ENCODE measurements around the gene KRTAP5-11.
"Not testable (repeated sequence)": the region's sequence is repeated elsewhere in the genome, so short reads cannot be mapped to it uniquely, and the experiment has no call there.

Gene KRTAP5-11

GRCh38 chr11:71589546-71589920, 6.9 kb upstream of the KRTAP5-11 start:
- POLR2A ChIA-PET; DNase-seq (ENCODE audit: low read depth, low spot score); H3K4me3 ChIP-seq (ENCODE audit: low read depth, low read length): not testable (repeated sequence)
- CTCF ChIA-PET, result interaction anchor here (1.1 kb wide), 1 partner anchor 9 kb away, joined by 6 read pairs; no protein-coding TSS in a partner anchor

GRCh38 chr11:71588822-71589545, 6.3 kb upstream of the KRTAP5-11 start:
- POLR2A ChIA-PET; DNase-seq (ENCODE audit: low read depth, low spot score); H3K4me3 ChIP-seq (ENCODE audit: low read depth, low read length): not testable (repeated sequence)
- CTCF ChIA-PET, result interaction anchor here (1.1 kb wide), 1 partner anchor 9 kb away, joined by 6 read pairs; no protein-coding TSS in a partner anchor

- POLR2A ChIA-PET; DNase-seq (ENCODE audit: low read depth, low spot score); CTCF ChIA-PET; H3K4me3 ChIP-seq (ENCODE audit: low read depth, low read length): not testable (repeated sequence)
Observed at GRCh38 chr11:71588314-71588713, 5.6 kb upstream of the KRTAP5-11 start.

DNA sequence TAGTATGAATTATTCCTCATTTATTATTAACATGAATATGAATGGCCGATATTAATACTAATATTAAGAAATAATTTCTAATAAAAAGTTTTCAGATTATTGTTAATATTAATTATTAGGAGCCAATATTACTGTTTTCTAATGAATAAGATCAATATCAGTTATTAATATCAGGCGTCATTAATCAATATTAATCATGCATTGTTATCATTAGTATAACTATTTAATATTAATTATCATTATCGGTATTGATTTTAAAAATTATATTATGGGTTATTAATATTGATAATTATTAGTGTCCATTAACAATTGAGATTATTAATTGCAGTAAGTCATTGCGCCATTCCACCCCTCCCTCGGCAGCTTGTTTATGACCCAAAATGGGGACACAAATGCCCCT, 3.0 kb upstream of the KRTAP5-11 start:
- H3K4me3 ChIP-seq (ENCODE audit: low read depth, low read length); DNase-seq (ENCODE audit: low read depth, low spot score); POLR2A ChIA-PET; CTCF ChIA-PET: not testable (repeated sequence)

- POLR2A ChIA-PET; CTCF ChIA-PET; DNase-seq (ENCODE audit: low read depth, low spot score); H3K4me3 ChIP-seq (ENCODE audit: low read depth, low read length): not testable (repeated sequence)
Observed at GRCh38 chr11:71582969-71583368, 294 bp upstream of the KRTAP5-11 start.

DNA sequence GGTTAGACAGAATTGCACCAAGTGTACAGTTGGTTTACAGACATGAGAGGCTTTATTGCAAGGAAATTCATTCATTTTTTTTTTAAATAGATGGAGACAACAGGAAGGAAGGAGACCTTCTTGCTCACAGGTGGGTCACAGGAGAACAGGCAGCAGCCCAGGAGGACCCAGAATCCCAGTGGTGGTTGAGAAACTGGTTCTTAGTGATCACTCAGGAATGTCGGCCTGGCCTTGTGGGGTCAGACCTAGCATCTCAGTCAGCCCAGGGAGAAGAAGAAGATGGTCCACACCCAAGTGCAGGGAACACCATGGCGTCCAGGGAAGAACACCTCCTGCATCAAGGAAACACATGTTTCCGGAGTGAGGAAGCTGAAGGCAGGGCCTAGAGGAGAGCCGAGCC, 849 bp downstream of the KRTAP5-11 start:
- DNase-seq (ENCODE audit: low read depth, low spot score), result no peak
- no peak overlapping the region for H3K4me3 ChIP-seq (ENCODE audit: low read depth, low read length)
- TF ChIP-seq CTCF (IDR thresholded peaks at IDR 0.05; ENCODE audit: insufficient read depth, low read length, missing control alignments), result no peak
- POLR2A ChIA-PET, result no interaction called here
- CTCF ChIA-PET, result no interaction called here

- POLR2A ChIA-PET, result no interaction called here
- CTCF ChIA-PET, result interaction anchor here (0.7 to 1.9 kb wide), 8 partner anchors 9 to 1112 kb away, joined by 3 to 9 read pairs (median 4); partner anchors contain the start of gene KRTAP5-9
- H3K4me3 ChIP-seq (ENCODE audit: low read depth, low read length), result no peak overlapping the region
- DNase-seq (ENCODE audit: low read depth, low spot score), result peak; percentile 28
- TF ChIP-seq CTCF (IDR thresholded peaks at IDR 0.05; ENCODE audit: insufficient read depth, low read length, missing control alignments), result peak; percentile 79
Observed at GRCh38 chr11:71580057-71581003, 2.3 kb downstream of the KRTAP5-11 start.

DNA sequence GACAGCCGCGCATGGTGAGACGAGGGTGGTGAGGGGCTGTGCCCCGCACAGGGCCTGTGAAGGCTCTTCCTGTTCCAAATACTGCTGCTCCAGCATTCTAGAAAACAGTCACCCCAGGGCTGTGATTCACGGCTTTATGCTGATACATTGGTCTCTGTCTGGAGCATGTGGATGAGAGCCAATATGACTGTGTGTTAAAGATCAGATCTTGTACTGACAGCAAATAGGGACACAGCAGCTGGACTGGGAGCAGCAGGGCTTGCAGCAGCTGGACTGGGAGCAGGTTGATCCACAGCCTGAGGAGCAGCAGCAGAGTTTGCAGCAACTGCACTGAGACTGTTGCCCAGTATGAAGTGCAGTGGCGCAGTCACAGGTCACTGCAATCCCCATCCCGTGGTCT, 3.2 kb downstream of the KRTAP5-11 start:
- DNase-seq (ENCODE audit: low read depth, low spot score); POLR2A ChIA-PET; H3K4me3 ChIP-seq (ENCODE audit: low read depth, low read length): not testable (repeated sequence)
- CTCF ChIA-PET, result interaction anchor here (0.7 to 1.9 kb wide), 8 partner anchors 10 to 1112 kb away, joined by 3 to 9 read pairs (median 4); partner anchors contain the start of gene KRTAP5-9

- TF ChIP-seq CTCF (IDR thresholded peaks at IDR 0.05; ENCODE audit: insufficient read depth, low read length, missing control alignments), result no peak
- POLR2A ChIA-PET, result no interaction called here
- no peak overlapping the region for H3K4me3 ChIP-seq (ENCODE audit: low read depth, low read length)
- no peak for DNase-seq (ENCODE audit: low read depth, low spot score)
- CTCF ChIA-PET, result no interaction called here
Observed at GRCh38 chr11:71577469-71578004, 5.1 kb downstream of the KRTAP5-11 start.

- POLR2A ChIA-PET; DNase-seq (ENCODE audit: low read depth, low spot score); H3K4me3 ChIP-seq (ENCODE audit: low read depth, low read length); CTCF ChIA-PET: not testable (repeated sequence)
Observed at GRCh38 chr11:71576688-71577465, 5.8 kb downstream of the KRTAP5-11 start.

Data from AG04449 (cell line).